Stimulated activated memory B cell treated with anti-CD40 and anti-IgM and Interleukin-4, amounts not matched to agents 10 μg/mL and 1 μg/mL and 100 μg/mL, for 72 hours (primary cell): ENCODE measurements around the gene XAB2.
"Not testable (repeated sequence)": the region's sequence is repeated elsewhere in the genome, so short reads cannot be mapped to it uniquely, and the experiment has no call there.

Experiments
- ATAC-seq: fragments of 150-1000 bp; cut with Tn5 transposase; 2 replicates; pipeline ENCODE4 v1.10.0; 2021
- H3K27ac Mint-ChIP-seq: one replicate; pipeline ENCODE4 v1.8.0; 2022; ENCODE audit warnings: mild to moderate bottlenecking, mixed read lengths
- H3K27me3 Mint-ChIP-seq: one replicate; pipeline ENCODE4 v1.8.0; 2022; ENCODE audit warnings: mixed read lengths
- H3K36me3 Mint-ChIP-seq: one replicate; pipeline ENCODE4 v1.8.0; 2022; ENCODE audit warnings: mixed read lengths
- H3K4me1 Mint-ChIP-seq: one replicate; pipeline ENCODE4 v1.8.0; 2022; ENCODE audit warnings: mixed read lengths
- H3K4me3 Mint-ChIP-seq: one replicate; pipeline ENCODE4 v1.8.0; 2022; ENCODE audit warnings: mild to moderate bottlenecking, moderate library complexity, mixed read lengths
- H3K9me3 Mint-ChIP-seq: one replicate; pipeline ENCODE4 v1.8.0; 2022; ENCODE audit warnings: mixed read lengths

The XAB2 gene

DNA sequence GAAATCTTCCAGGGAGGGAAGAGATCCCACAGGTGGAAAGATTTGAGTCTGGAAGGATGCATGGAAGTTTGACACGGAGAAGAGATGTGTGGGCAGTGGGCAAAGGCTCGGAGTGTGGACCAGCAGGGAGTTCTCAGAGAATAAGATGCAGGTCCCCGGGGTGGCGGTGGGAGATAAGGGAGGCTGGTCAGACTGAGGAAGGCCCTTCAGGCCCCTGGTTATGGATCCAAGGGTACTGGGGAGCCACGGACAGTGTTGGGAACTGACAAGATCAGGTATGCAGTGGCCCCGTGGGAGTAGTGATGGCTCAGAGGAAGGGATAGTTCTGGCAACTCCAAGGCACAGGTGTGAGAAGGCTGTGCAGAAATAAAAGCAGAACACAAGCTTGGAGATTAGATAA, 31.2 kb downstream of the XAB2 start:
- Mint-ChIP-seq H3K27me3 (peaks cover 68% of the 10 kb centered on the region), H3K36me3 (no peaks in the 10 kb centered on the region), H3K4me3 (no peak overlapping the region), H3K4me1 (peaks cover 17% of the 10 kb centered on the region), H3K27ac (no peak overlapping the region), H3K9me3 (peaks cover 7% of the 10 kb centered on the region)
- no peak for ATAC-seq

DNA sequence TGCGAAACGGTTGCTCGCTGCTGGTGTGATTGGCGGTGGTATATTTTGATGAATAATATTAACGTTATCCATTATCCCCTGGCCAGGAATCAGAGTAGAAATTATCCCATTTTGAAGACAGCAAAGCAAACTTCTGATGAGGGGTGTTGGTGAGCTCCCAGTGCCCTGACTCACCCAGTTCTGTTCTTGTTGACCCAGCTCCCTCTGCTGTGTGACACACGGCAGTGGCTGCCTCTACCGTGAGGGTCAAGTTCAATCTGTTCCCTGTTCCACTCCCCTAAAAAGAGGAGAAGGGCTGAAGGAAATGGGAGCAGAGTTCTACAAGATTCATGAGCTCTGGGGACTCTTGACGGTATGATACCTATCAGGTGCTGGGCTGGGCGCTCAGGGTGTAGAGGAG, 31.7 kb downstream of the XAB2 start:
- Mint-ChIP-seq H3K4me1 (peaks cover 17% of the 10 kb centered on the region), H3K27me3 (peaks cover 68% of the 10 kb centered on the region), H3K36me3 (no peaks in the 10 kb centered on the region), H3K9me3 (peaks cover 7% of the 10 kb centered on the region), H3K27ac (no peak overlapping the region), H3K4me3 (no peak overlapping the region)
- no peak for ATAC-seq

DNA sequence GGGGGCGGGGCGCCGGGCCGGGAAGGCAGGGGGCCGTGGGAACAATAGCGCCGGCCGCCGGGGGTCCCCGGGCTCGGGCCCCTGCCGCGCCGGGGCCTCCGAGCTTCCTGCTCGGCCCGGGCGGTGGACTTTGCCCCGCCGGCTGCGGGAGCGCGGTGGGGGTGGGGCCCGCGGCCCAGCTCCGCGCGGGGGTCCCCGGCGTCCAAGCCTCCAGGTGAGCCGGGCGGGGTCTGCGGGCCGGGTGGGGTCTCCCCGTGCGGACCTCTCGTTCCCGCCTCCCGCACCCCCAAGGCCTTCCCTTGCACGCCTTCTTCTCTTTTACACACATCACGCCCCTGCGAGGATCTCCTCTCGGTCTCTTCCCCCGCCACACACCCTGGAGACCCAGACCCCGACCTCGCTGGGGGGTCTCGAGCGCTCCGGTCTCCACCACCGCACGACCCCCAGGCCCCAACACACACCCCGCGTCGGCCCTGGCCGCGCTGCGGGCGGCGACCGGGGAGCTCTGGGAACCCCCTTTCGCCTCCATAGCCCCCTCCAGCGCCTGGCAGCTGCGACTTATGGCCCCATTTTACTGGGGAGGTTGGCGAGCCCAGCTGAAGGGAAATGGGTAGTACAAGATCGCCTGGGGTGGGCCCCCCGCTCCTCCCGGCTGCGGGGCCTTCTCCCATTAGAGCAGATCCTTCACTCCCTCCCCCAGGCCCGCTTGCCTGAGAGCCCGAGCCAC, 33.0 kb downstream of the XAB2 start:
- peaks cover 66% of the 10 kb centered on the region for H3K27me3 Mint-ChIP-seq
- peaks cover 17% of the 10 kb centered on the region for H3K4me1 Mint-ChIP-seq

DNA sequence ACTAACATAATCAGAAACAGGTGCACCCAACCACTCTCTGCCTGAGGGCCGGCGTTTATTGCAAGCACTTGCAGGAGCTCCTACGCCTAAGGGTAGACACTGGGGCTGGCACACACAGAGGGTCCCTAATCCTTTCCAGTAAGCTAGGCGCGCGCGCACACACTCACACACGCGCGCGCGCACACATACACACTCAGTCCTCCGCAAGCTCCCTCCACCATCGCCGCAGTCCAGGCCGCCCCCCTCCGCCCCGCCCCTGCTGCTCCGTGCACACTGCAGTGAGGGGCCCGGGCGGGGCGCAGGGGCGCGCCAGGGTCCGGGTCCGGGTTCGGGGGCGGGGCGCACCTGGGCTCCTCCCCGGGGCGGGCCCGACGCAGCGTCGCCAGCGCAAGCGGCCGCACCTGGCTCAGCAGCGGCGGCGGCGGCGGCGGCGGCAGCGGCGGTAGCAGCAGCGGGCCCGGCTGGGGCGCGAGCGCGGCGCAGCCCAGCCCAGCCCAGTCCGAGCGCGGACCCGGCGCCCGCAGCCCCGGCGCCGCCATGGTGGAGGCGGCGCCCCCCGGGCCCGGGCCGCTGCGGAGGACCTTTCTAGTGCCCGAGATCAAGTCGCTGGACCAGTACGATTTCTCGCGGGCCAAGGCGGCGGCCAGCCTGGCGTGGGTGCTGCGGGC, 33.7 kb downstream of the XAB2 start, which contains the start of gene CAMSAP3:
Gene CAMSAP3 (plus strand): TSS at position 398 of the 668 bp plus-strand sequence. CDS start 140 bp downstream, at position 538.
- Mint-ChIP-seq H3K4me1 (peaks cover 17% of the 10 kb centered on the region), H3K36me3 (no peaks in the 10 kb centered on the region), H3K27ac (peak within 1 kb of the TSS; percentile 67), H3K4me3 (peak within 1 kb of the TSS; percentile 81), H3K27me3 (peaks cover 66% of the 10 kb centered on the region), H3K9me3 (peaks cover 4% of the 10 kb centered on the region)
- peak; percentile 82 for ATAC-seq

More for the DNA sequence above, 33.0 kb downstream of the XAB2 start:
- ATAC-seq: peak; percentile 12
- Mint-ChIP-seq H3K4me3 (peak overlapping the region; percentile 81), H3K9me3 (peaks cover 7% of the 10 kb centered on the region), H3K27ac (peak overlapping the region; percentile 67), H3K36me3 (no peaks in the 10 kb centered on the region)

DNA sequence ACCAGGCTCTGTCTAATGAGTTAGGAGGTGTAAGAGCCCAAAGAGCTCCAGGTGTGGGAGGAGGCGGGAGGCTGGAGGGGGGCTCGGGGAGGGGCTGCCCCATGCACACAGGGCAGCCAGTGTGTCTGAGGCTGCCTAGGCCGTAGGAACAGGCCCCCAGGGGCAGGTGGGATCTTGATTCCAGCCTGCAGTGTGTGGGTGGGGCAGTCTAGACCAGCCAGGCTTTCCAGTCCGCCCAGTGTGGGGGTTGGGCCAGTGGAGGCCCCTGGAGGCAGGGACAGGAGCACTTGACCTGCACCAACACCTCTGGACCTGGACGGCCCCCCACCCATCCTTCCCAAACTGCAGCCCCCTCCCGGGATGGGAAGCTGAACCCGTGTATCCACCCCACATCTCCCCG, 39.1 kb downstream of the XAB2 start:
- Mint-ChIP-seq H3K27me3 (peaks cover 35% of the 10 kb centered on the region), H3K36me3 (no peaks in the 10 kb centered on the region), H3K4me3 (no peak overlapping the region), H3K9me3 (no peaks in the 10 kb centered on the region), H3K4me1 (peaks cover 4% of the 10 kb centered on the region), H3K27ac (no peak overlapping the region)
- peak; percentile 45 for ATAC-seq

- Mint-ChIP-seq H3K9me3 (no peaks in the 10 kb centered on the region), H3K4me3 (no peak overlapping the region), H3K4me1 (no peaks in the 10 kb centered on the region), H3K36me3 (no peaks in the 10 kb centered on the region), H3K27me3 (peaks cover 35% of the 10 kb centered on the region), H3K27ac (no peak overlapping the region)
- no peak for ATAC-seq
Measured at GRCh38 chr19:7589822-7590221, 39.5 kb downstream of the XAB2 start.

- ATAC-seq: no peak
- Mint-ChIP-seq H3K27me3 (peaks cover 23% of the 10 kb centered on the region), H3K4me3 (no peak overlapping the region), H3K4me1 (no peaks in the 10 kb centered on the region), H3K36me3 (no peaks in the 10 kb centered on the region), H3K9me3 (peaks cover under 1% of the 10 kb centered on the region), H3K27ac (no peak overlapping the region)
Measured at GRCh38 chr19:7582446-7582845, 46.9 kb downstream of the XAB2 start.

DNA sequence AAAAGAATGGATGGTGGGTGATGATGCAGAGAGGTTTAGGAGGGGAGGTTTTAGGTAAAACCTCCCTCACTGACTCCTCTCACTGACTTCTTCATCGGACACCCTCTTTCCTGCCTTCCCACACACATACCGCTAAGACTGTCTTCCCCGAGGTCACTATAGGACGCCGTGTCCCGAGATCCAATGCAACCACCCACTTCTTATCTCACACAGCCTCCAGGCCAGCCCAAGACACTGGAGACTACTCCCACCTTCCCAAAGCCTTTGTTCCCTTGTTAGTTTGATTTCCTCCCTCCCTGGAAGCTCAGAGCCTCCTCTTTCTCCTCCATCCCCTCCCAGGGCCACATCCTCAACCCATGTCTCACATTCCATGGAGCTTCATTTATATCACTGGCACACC, 50.2 kb downstream of the XAB2 start:
- Mint-ChIP-seq H3K4me3 (no peak overlapping the region), H3K27me3 (peaks cover 32% of the 10 kb centered on the region), H3K36me3 (no peaks in the 10 kb centered on the region), H3K27ac (no peak overlapping the region), H3K4me1 (peaks cover 4% of the 10 kb centered on the region), H3K9me3 (peaks cover 4% of the 10 kb centered on the region)
- ATAC-seq: no peak

DNA sequence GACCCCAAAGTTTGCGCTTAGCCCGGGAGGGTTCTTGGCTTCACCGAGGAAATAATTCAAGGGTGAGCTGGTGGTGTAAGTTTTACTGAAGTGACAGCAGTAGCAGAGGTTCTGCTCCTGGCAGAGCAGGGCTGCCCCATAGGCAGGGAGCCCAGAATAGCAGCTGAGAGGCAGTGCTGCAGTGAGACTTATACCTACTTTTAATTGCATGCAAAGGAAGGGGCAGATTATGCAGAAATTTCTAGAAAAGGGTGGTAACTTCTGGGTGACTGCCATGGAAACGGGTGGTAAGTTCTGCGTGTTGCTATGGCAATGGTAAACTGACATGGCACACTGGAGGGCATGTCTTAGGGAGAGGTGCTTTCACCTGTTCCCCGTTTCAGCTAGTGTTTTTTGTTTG, 51.2 kb downstream of the XAB2 start:
- Mint-ChIP-seq H3K27me3 (peaks cover 31% of the 10 kb centered on the region), H3K36me3 (no peaks in the 10 kb centered on the region), H3K4me1 (peaks cover 4% of the 10 kb centered on the region), H3K9me3 (peaks cover 4% of the 10 kb centered on the region), H3K27ac (no peak overlapping the region), H3K4me3 (no peak overlapping the region)
- no peak for ATAC-seq

DNA sequence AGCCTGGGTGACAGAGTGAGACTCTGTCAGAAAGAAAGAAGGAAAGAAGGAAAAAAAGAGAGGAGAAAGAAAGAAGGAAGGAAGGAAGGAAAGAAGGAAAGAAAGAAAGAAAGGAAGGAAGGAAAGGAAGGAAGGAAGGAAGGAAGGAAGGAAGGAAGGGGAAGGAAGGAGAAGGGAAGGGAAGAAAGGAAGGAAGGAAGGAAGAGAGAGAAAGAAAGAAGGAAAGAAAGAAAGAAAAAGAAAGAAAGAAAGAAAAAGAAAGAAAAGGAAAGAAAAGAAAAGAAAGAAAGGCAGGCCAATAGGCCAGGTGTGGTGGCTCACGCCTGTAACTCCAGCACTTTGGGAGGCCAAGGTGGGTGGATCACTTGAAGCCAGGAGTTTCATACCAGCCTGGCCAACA, 51.9 kb downstream of the XAB2 start:
- ATAC-seq, H3K9me3 Mint-ChIP-seq, H3K4me1 Mint-ChIP-seq, H3K4me3 Mint-ChIP-seq, H3K36me3 Mint-ChIP-seq, H3K27ac Mint-ChIP-seq: not testable (repeated sequence)
- H3K27me3 Mint-ChIP-seq: peaks cover 24% of the 10 kb centered on the region

- Mint-ChIP-seq H3K4me3 (no peak overlapping the region), H3K4me1 (peaks cover 4% of the 10 kb centered on the region), H3K27ac (no peak overlapping the region), H3K27me3 (peaks cover 21% of the 10 kb centered on the region), H3K36me3 (no peaks in the 10 kb centered on the region), H3K9me3 (peaks cover 4% of the 10 kb centered on the region)
- no peak for ATAC-seq
Measured at GRCh38 chr19:7575434-7576040, 53.8 kb downstream of the XAB2 start.

DNA sequence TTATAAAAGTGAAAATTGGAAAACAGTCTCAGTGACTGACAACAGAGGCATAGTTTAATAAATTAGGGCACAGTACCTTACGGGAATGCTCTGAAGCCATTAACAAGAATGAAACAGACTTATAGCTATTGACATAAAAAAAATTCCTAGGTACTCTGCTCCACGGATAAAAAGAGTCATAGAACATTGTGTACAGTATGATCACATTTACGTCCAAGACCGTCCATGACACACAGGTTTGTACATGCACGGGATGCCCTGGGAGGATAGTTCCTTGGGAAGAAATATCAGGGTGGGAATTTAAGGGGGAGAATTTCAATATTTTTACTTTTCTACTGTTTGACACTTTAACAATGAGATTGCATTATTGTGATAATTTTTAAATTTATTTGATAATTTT, 58.6 kb downstream of the XAB2 start:
- peaks cover 4% of the 10 kb centered on the region for H3K4me1 Mint-ChIP-seq
- H3K27ac Mint-ChIP-seq: no peak overlapping the region
- no peaks in the 10 kb centered on the region for H3K36me3 Mint-ChIP-seq
- no peak for ATAC-seq
- H3K27me3 Mint-ChIP-seq: peaks cover 7% of the 10 kb centered on the region
- H3K9me3 Mint-ChIP-seq: no peaks in the 10 kb centered on the region
- no peak overlapping the region for H3K4me3 Mint-ChIP-seq
